Measurements from ENCODE around the gene EBP. TPM values are rescaled to one million over a fixed set of nuclear protein-coding genes. Genes with fewer than 3 reads are reported as not detected.

EBP gene
- total and polyA plus RNA-seq, 2 experiments from 2014 or later = 128 to 176 TPM

DNA sequence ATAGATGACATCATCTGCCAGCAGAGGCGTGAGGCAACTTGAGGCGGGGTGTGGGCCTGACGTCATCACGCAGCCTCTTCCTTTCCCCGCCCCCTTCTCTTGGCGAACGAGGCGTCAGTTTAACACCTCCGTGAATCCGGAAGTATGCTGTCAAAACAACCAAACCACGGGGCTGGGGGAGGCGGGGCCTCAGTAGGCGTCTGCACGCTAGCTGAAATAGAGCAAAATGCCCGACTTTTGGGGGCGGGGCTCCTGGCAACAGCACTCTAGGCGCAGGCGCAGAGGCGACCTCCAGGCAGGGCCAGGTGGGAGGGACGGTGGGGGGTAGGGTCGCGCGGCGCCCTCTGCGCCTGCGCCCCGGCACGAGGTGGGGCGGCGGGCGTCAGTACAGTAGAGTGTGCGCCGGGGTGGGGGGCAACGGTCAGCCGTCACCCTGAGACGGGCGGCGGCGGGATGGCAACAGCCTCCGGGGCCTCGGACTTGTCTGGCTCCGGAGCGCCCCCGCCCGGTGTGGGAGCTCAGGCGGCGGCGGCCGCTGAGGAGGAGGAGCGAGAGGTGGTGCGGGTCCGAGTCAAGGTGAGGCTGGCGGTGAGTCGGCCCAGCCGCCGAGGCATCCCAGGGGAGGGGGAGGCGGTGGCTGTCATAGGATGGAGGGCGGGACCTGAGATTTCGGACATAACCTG lies 17.9 kb downstream of the EBP start, which contains the start of gene TBC1D25:
TBC1D25 (plus strand) TSS at position 370 of the 683 bp plus-strand sequence; CDS start at position 454, 84 bp downstream.
- Mint-ChIP-seq H3K4me1 (peaks cover 6% of the 10 kb centered on the region), H3K4me3 (peak within 1 kb of the TSS; percentile 90), H3K9me3 (no peaks in the 10 kb centered on the region), H3K27ac (peak within 1 kb of the TSS; percentile 89), H3K36me3 (ENCODE audit: low read depth) (peaks cover 3% of the 10 kb centered on the region; the same call in 1 of the 3 replicates), H3K27me3 (ENCODE audit: insufficient read depth, low read depth, poor library complexity) (no peaks in the 10 kb centered on the region)
- Histone ChIP-seq H3K9me2 (ENCODE audit: insufficient read depth) (no peaks in the 10 kb centered on the region), H3K36me3 (ENCODE audit: insufficient read depth) (no peaks in the 10 kb centered on the region), H4K20me1 (replicated peaks; ENCODE audit: insufficient read depth) (no peaks in the 10 kb centered on the region), H3K79me2 (replicated peaks; ENCODE audit: insufficient read depth) (no peaks in the 10 kb centered on the region), H3K27me3 (ENCODE audit: insufficient read depth) (no peaks in the 10 kb centered on the region), H3K4me3 (peak within 1 kb of the TSS; percentile 61), H3K27ac (ENCODE audit: low read depth) (0 out of 2 replicates have a peak within 1 kb of the TSS, but pooled peaks have one; percentile 32), H2AFZ (no peak within 1 kb of the TSS), H3K4me2 (peak within 1 kb of the TSS; percentile 71), H3F3A (replicated peaks; ENCODE audit: low read depth) (no peaks in the 10 kb centered on the region), H3K4me1 (ENCODE audit: insufficient read depth) (no peaks in the 10 kb centered on the region; the same call in 1 of the 2 replicates)
- peak; percentile 41; the same call in 1 of the 2 replicates for TF ChIP-seq POLR2AphosphoS5 (IDR thresholded peaks at IDR 0.05; ENCODE audit: low read depth)
- TF ChIP-seq ZNF462 (CRISPR knock-in tag; IDR thresholded peaks at IDR 0.05) = no peak
- TF ChIP-seq CREB1 (CRISPR knock-in tag; IDR thresholded peaks at IDR 0.05; ENCODE audit: low read depth) = peak; percentile 95
- TF ChIP-seq EZH2phosphoT487 (IDR thresholded peaks at IDR 0.05; ENCODE audit: unreplicated experiment) = no peak
- no peak for TF ChIP-seq JUNB (IDR thresholded peaks at IDR 0.05; ENCODE audit: unreplicated experiment)
- TF ChIP-seq EZH2 (IDR thresholded peaks at IDR 0.05; ENCODE audit: low read depth, unreplicated experiment) = no peak
- TF ChIP-seq ZNF114 (CRISPR knock-in tag; IDR thresholded peaks at IDR 0.05) = no peak
- TF ChIP-seq, protein P1, sequence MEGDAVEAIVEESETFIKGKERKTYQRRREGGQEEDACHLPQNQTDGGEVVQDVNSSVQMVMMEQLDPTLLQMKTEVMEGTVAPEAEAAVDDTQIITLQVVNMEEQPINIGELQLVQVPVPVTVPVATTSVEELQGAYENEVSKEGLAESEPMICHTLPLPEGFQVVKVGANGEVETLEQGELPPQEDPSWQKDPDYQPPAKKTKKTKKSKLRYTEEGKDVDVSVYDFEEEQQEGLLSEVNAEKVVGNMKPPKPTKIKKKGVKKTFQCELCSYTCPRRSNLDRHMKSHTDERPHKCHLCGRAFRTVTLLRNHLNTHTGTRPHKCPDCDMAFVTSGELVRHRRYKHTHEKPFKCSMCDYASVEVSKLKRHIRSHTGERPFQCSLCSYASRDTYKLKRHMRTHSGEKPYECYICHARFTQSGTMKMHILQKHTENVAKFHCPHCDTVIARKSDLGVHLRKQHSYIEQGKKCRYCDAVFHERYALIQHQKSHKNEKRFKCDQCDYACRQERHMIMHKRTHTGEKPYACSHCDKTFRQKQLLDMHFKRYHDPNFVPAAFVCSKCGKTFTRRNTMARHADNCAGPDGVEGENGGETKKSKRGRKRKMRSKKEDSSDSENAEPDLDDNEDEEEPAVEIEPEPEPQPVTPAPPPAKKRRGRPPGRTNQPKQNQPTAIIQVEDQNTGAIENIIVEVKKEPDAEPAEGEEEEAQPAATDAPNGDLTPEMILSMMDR (conservative IDR thresholded peaks at IDR 0.05; ENCODE audit: low read depth in 2 of 2) = peak in 1 of 2 experiments; percentile 21; a peak in 3 of 4 replicates
- DNase-seq (ENCODE audit: low spot score) = peak; percentile 97
- peak; percentile 89 for ATAC-seq

Measured in GM23338 (cell line).